Measurements from ENCODE around the gene CACNA1A.
"Not testable (repeated sequence)": the region's sequence is repeated elsewhere in the genome, so short reads cannot be mapped to it uniquely, and the experiment has no call there.

CACNA1A gene

GRCh38 chr19:13366529-13367143 lies 139.6 kb downstream of the CACNA1A start:
- DNase-seq (ENCODE audit: low read depth) = no peak

- no peak for DNase-seq (ENCODE audit: low read depth)
Observed at GRCh38 chr19:13363954-13364353, 142.3 kb downstream of the CACNA1A start.

DNA sequence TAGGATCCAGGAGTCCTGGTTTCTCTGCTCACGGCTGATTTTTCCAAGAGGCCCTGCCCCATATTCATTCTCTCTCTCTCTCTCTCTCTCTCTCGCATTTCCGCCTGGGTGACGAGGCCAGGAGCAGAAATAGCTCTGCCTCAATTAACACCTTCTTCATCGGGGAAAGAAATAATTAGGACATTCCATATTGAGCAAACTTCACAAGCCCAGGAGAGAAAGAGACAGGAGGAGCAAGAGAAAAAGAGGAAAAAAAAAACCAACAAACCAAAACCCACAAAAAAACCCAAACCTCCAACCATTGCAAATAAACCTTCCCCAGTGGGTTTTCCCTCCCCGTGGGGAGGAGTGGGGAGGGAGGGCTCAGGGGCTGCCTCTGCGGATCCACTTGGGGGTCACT lies 143.0 kb downstream of the CACNA1A start:
- DNase-seq (ENCODE audit: low read depth) = no peak

GRCh38 chr19:13362668-13363067 lies 143.6 kb downstream of the CACNA1A start:
- DNase-seq (ENCODE audit: low read depth) = no peak

DNA sequence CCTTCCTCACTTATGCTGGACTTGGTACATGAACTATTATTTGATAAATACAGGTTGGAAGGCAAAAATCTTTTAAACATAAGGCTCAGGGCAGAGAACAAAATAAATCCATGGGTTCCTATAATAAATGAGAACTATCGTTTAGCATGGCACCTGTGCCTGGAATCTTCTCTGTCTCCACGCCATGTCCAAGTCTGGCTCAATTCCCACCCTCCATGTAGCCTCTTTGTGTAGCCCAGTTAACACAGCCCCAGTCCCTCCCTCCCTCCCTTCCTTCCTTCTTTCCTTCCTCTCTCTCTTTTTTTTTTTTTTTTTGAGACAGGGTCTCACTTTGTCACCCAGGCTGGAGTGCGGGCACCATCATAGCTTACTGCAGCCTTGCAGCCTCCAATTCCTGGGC lies 144.6 kb downstream of the CACNA1A start:
- not testable (repeated sequence) for DNase-seq (ENCODE audit: low read depth)

DNA sequence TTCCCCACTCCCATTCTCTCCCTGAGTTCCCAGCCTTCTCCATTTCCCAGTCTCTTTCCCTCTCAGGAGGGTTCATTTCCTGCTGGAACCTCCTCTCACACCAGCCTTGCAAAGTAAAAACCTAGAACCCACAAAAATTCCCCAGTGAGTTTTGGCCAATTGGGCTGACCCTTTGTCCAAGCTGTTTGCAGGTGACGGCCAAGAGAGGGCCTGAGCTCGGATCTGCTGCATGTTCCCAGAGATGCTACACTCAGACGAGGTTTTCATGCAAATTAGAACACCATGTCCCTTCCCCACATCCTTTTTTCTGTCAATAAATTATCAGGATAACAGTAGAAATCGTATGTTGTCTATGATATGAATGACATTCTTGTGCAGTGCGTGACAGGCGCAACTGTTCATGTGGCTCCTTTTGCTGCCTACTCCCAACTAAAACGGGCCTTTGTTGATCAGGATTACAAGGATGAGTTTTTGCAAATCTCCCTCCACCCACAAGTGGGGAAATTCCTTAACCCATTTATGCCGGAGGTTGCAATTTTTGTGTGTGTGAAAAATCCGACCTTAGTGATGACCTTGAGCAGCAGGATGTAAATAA lies 149.5 kb downstream of the CACNA1A start:
- no peak for DNase-seq (ENCODE audit: low read depth)

DNA sequence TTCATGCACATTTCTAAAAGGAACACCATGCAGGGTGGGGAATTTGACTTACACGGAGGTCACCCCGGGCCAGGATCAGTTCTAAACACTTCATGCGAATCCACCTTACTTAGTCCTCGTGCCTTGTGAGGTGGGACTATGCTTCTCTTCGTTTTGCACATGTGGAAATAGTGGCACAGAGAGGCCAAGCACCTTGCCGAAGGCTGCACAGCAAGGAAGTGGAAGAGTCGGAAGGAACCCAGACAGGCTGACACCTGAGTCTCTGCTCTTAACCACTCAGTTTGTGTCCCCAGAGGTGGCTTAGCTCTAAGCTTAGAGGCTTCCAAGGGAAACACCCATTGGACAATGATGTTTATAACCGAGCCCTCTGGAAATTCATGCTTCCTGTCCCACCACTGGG lies 150.1 kb downstream of the CACNA1A start:
- DNase-seq (ENCODE audit: low read depth) = no peak

GRCh38 chr19:13355356-13355755 lies 150.9 kb downstream of the CACNA1A start:
- no peak for DNase-seq (ENCODE audit: low read depth)

DNA sequence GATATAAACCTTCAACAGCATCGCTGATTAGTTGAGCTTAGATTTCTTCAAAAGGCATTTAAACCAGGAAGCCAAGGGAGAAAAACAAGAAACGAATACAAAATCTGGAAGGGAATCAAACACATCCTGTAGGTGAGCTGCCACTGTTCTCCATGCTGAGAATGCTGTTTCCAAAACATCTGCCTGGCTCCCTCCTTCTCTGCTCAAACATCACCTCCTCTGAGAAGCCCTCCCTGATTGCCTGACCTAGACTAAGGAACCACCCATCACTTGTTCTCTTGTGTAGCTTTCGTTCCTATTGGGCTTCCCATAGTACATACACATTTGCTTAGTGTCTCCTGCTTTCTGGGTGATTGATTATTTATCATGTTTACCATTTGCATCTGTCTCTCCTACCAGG lies 152.7 kb downstream of the CACNA1A start:
- DNase-seq (ENCODE audit: low read depth) = no peak

DNA sequence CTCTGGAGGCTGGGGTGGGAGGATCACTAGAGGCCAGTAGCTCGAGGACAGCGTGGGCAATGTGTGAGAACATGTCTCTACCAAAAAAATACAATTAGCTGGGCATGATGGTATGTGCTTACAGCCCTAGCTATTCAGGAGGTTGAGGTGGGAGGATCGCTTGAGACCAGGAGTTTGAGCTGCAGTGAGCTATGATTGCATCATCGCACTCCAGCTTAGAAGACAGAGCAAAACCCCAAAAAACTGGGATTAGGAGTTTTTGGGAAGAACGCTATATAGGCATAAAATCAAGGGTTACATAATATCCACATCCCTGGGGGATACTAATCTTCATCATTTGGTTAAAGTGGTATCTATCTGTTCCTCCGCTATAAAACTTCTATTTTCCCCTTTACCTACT lies 155.5 kb downstream of the CACNA1A start:
- DNase-seq (ENCODE audit: low read depth) = no peak

- DNase-seq (ENCODE audit: low read depth) = no peak
Observed at GRCh38 chr19:13350072-13350471, 156.2 kb downstream of the CACNA1A start.

- DNase-seq (ENCODE audit: low read depth) = no peak
Observed at GRCh38 chr19:13347367-13347766, 158.9 kb downstream of the CACNA1A start.

- no peak for DNase-seq (ENCODE audit: low read depth)
Observed at GRCh38 chr19:13343514-13343913, 162.8 kb downstream of the CACNA1A start.

DNA sequence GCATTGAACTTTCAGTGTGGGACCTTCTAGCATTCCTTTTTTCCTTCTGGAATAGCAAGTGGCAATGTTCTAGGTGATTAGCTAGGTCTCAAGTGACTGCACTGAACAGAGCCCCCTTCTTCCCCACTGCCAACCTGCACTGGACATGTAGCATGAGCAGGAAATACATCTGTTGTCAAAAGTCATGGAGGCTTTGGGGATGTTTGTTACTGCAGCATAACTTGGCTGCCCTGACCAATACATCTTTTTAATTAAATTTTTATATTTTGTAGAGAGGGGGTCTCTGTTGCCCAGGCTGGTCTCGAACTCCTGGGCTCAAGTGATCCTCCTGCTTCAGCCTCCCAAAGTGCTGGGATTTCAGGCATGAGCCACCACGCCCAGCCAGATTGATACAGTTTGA lies 163.6 kb downstream of the CACNA1A start:
- no peak for DNase-seq (ENCODE audit: low read depth)

DNA sequence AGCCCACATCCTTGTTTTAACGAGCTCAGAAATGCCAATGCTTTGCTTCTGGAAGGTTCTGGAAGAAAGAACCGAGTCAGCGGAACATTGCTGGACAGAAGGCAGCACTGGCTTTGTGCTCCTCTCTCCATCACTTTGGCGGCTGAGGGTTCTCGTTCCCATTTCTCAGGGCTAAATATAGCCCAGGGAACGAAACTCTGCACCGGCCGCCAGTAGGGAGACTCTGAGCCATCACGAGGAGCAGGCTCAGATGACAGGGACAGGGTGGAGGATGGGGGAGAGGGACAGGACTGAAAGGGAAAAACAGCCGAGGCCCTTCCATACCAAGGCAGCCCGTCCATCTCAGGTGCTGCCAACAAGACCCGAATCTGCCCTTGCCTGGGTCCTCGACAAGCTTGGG lies 166.4 kb downstream of the CACNA1A start:
- no peak for DNase-seq (ENCODE audit: low read depth)

DNA sequence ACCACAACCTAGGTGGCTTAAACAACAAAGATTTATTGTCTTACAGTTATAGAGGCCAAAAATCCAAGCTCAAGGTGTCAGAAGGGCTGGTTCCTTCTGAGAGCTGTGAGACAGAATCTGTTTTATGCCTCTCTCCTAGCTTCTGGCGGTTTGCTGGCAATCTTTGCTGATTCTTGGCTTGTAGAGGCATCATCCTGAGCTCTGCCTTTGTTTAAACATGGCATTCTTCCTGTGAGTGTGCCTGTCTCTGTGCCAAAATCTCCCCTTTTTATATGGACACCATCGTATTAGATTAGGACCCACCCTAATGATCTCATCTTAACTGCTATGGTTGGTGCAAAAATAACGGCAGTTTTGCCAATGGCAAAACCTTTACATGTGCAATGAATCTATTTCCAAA lies 169.1 kb downstream of the CACNA1A start:
- no peak for DNase-seq (ENCODE audit: low read depth)

- DNase-seq (ENCODE audit: low read depth) = no peak
Observed at GRCh38 chr19:13334801-13335481, 171.3 kb downstream of the CACNA1A start.

DNA sequence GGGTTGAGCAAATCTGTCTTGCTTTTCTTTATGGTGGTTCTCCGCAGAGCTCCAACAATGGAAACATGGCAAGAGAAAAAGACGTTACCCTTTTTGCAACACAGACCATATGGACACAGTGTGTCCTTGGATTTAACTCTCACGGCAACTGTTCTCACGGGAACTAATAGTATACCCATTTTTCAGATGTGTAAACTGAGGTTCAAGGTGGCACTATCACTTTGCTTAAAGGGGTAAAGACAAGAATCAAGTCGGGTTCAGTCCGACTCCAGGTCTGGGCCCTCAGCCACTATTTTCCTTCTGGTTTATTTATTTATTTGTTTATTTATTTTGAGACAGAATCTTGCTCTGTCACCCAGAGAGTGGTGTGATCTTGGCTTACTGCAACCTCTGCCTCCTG lies 176.0 kb downstream of the CACNA1A start:
- no peak for DNase-seq (ENCODE audit: low read depth)

DNA sequence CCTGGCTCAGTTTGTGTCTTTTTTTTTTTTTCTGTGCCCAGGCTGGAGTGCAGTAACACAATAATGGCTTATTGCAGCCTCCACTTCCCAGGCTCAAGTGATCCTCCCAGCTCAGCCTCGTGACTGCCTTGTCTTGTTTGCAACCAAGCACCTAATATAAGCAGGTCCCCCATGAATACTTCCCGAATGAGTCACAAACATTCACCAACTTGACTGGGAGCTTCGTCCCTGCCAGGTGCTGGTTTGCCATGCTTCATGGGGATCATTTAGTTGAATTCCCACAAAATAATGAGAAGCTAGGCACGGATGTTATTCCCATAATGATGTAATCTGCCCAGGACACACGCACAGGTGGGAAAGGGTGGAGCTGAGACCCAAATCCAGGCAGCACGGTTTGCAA lies 176.5 kb downstream of the CACNA1A start:
- DNase-seq (ENCODE audit: low read depth) = no peak

DNA sequence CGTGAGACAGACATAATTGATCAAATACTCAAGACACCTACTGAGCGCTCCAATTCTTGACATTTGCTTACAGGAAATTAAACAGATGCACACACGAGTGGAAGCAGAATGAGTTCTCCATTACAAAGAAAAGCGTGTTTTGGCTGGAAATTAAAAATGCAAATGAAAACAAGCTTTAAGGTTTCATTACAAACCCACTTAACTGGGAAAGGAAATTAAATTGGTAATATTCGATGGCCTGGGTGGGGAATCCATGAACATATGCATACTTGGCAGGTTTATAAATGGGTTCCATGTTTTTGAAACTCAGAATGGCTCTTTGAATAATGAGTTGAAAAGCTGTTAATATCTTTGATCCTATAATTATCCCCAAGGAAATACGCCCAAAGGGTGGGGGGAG lies 178.0 kb downstream of the CACNA1A start:
- no peak for DNase-seq (ENCODE audit: low read depth)

DNA sequence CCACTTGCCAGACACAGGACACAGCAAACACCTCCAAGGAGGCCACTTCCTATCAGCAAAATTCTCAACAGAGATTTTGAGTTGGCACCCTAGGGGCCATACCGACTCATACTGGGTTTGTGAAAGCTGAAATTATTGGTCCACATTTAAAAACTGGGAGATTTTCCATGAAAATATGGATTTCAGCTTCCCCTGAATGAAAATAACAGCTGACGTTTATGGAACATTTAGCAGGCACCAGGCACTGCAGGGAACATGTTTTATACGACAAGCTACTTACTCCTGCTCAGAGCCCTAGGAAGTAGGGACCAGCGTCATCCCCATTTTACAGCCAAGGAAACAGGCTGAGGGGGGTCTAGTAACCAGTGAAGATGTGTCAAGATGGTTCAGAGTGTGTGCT lies 186.8 kb downstream of the CACNA1A start:
- no peak for DNase-seq (ENCODE audit: low read depth)

DNA sequence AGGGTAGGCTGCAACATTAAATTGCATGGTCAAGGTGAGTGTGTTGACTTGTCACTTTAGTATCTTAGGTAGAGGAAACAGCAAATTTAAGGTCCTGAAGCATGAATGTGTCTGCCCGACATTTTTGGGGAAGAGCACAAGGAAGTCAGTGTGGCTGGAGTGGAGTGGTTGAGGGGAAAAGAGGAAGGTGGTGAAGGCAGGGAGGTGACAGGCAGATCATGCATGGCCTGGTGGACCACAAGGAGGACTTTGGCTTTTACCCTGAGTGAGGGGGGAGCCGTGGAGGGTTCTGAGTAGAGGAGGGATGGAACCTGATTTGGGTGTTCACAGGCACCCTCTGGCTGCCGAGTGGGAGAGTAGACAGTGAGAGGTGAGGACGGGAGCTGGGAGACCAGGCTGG lies 188.1 kb downstream of the CACNA1A start:
- DNase-seq (ENCODE audit: low read depth) = no peak

GRCh38 chr19:13315495-13315894 lies 190.8 kb downstream of the CACNA1A start:
- no peak for DNase-seq (ENCODE audit: low read depth)

DNA sequence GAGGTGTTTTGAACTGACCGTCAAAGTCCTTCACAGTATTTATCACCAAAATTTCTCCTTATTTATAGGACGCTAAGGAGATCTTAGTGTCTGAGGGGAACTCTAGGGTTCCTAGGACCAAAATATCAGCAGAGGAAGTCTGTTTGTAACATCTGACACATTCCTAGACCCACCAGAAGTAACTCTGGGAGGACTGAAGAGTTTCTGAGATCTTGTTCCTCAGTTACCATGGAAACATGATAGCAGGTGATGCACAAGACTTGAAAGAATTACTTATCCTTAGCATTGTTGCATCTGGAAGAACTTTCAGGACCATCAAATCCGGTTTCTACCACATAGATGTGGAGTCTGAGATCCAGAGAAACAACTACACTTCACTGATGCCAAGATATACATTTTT lies 191.5 kb downstream of the CACNA1A start:
- no peak for DNase-seq (ENCODE audit: low read depth)
